Measurements from ENCODE around the gene KISS1. TPM values are rescaled to one million over a fixed set of nuclear protein-coding genes. Genes with fewer than 3 reads are reported as not detected.

Gene KISS1
- total and polyA plus RNA-seq, 4 donors = 0.25 to 3.4 TPM; not detected in 2

DNA sequence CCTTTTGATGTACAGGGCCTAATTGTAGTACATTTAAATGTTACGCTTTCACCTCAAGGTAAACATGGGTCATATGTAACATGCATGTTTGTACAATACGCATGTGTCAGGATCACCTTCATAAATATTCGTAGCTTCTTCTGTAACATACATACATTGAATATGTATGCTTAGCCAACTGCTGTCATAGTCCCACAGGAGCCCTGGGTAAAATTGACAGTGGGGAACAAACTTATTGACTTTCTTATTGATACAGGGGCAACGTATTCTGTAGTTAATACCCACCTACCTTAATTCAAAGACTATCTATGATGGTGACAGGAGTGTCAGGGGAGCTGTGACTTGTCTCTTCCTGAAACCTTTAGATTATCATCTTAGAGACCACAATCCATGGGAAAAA, 26.4 kb downstream of the KISS1 start:
- DNase-seq (no peak), ATAC-seq (ENCODE audit: insufficient read depth, low FRiP score) (no peak)
- 89 to 97% methylated on average over 4 of the region's 4 CpGs for WGBS, 2 donors
- Histone ChIP-seq H3K9ac (ENCODE audit: insufficient read depth in 1 of 2, low read length in 2 of 2) (no peak overlapping the region), H3K4me1 (ENCODE audit: control insufficient read depth in 5 of 5, insufficient read depth in 5 of 5, low read length in 5 of 5) (no peaks in the 10 kb centered on the region), H3K27ac (ENCODE audit: low read depth in 1 of 2, low read length in 1 of 2) (no peak overlapping the region), H3K27me3 (ENCODE audit: control insufficient read depth in 3 of 3, insufficient read depth in 3 of 3, low read length in 2 of 3) (peaks cover 0 to 2% (median 1%) of the 10 kb centered on the region in 3 donors), H3K36me3 (ENCODE audit: control insufficient read depth in 4 of 4, insufficient read depth in 4 of 4, low read length in 4 of 4) (no peaks in the 10 kb centered on the region), H3K4me3 (no peak overlapping the region), H3K9me3 (ENCODE audit: control insufficient read depth in 4 of 4, insufficient read depth in 3 of 4, low read length in 3 of 4) (peaks cover 0 to 8% (median 2%) of the 10 kb centered on the region in 4 donors)
- TF ChIP-seq, protein P1, sequence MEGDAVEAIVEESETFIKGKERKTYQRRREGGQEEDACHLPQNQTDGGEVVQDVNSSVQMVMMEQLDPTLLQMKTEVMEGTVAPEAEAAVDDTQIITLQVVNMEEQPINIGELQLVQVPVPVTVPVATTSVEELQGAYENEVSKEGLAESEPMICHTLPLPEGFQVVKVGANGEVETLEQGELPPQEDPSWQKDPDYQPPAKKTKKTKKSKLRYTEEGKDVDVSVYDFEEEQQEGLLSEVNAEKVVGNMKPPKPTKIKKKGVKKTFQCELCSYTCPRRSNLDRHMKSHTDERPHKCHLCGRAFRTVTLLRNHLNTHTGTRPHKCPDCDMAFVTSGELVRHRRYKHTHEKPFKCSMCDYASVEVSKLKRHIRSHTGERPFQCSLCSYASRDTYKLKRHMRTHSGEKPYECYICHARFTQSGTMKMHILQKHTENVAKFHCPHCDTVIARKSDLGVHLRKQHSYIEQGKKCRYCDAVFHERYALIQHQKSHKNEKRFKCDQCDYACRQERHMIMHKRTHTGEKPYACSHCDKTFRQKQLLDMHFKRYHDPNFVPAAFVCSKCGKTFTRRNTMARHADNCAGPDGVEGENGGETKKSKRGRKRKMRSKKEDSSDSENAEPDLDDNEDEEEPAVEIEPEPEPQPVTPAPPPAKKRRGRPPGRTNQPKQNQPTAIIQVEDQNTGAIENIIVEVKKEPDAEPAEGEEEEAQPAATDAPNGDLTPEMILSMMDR (IDR thresholded peaks at IDR 0.05; ENCODE audit: control extremely low read depth, extremely low read depth) = no peak

DNA sequence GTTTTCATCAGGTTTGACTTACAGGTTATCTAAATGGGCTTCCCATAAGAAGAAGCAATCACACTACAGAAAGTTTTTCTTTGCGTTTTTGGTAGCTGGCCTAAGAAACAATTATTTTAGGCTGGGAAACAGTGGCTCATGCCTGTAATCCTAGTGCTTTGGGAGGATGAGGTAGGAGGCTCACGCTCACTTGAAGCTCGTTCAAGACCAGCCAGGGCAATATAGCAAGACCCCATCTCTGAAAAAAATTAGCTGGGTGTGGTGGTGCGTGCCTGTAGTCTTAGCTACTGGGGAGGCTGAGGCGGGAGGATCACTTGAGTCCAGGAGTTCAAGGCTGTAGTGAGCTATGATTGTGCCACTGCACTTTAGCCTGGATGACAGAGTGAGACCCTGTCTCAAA, 28.6 kb downstream of the KISS1 start:
- Histone ChIP-seq H3K9ac (ENCODE audit: insufficient read depth in 1 of 2, low read length in 2 of 2) (no peak overlapping the region), H3K27me3 (ENCODE audit: control insufficient read depth in 3 of 3, insufficient read depth in 3 of 3, low read length in 2 of 3) (peaks cover 0 to 2% (median 0%) of the 10 kb centered on the region in 3 donors), H3K27ac (ENCODE audit: low read depth in 1 of 2, low read length in 1 of 2) (no peak overlapping the region), H3K4me3 (no peak overlapping the region), H3K36me3 (ENCODE audit: control insufficient read depth in 4 of 4, insufficient read depth in 4 of 4, low read length in 4 of 4) (no peaks in the 10 kb centered on the region), H3K4me1 (ENCODE audit: control insufficient read depth in 5 of 5, insufficient read depth in 5 of 5, low read length in 5 of 5) (no peaks in the 10 kb centered on the region), H3K9me3 (ENCODE audit: control insufficient read depth in 4 of 4, insufficient read depth in 3 of 4, low read length in 3 of 4) (peaks cover 0 to 8% (median 2%) of the 10 kb centered on the region in 4 donors)
- ATAC-seq (ENCODE audit: insufficient read depth, low FRiP score) (no peak), DNase-seq (no peak)
- TF ChIP-seq, protein P1 (IDR thresholded peaks at IDR 0.05; ENCODE audit: control extremely low read depth, extremely low read depth) = no peak
- 91 to 96% methylated on average over 5 of the region's 5 CpGs for WGBS, 2 donors

DNA sequence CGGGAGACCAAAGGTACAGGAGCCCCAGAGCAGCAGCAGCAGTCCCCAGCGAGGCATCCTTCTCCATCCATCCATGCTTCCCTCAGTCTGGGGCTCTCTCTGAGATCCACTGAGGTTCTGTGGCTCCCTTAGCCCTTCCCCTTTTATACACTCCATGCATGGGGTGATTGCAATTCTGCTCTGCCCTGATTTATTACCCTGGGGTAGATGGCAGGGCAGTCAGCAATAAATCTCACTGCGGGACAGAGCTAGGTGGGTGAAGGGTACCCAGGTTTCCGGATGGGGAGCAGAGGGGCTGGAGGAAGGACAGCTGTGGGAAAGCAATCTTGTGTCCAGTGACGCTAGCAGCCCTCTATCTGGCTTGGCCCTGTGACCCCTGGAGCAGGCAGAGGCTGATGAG, 30.1 kb downstream of the KISS1 start, which contains the start of gene REN:
REN (minus strand) TSS at position 119 of the 400 bp plus-strand sequence; CDS start at position 75, 44 bp downstream.
- WGBS, 2 donors = 36 to 58% methylated on average over 5 of the region's 5 CpGs
- Histone ChIP-seq H3K27ac (ENCODE audit: low read depth in 1 of 2, low read length in 1 of 2) (no peak within 1 kb of the TSS), H3K4me3 (no peak within 1 kb of the TSS), H3K9me3 (ENCODE audit: control insufficient read depth in 4 of 4, insufficient read depth in 3 of 4, low read length in 3 of 4) (peaks cover 0 to 8% (median 1%) of the 10 kb centered on the region in 4 donors), H3K4me1 (ENCODE audit: control insufficient read depth in 5 of 5, insufficient read depth in 5 of 5, low read length in 5 of 5) (no peaks in the 10 kb centered on the region), H3K36me3 (ENCODE audit: control insufficient read depth in 4 of 4, insufficient read depth in 4 of 4, low read length in 4 of 4) (no peaks in the 10 kb centered on the region), H3K9ac (ENCODE audit: insufficient read depth in 1 of 2, low read length in 2 of 2) (no peak within 1 kb of the TSS), H3K27me3 (ENCODE audit: control insufficient read depth in 3 of 3, insufficient read depth in 3 of 3, low read length in 2 of 3) (peaks cover 0 to 2% (median 0%) of the 10 kb centered on the region in 3 donors)
- DNase-seq = no peak
- no peak for ATAC-seq (ENCODE audit: insufficient read depth, low FRiP score)
- TF ChIP-seq, protein P1 (IDR thresholded peaks at IDR 0.05; ENCODE audit: control extremely low read depth, extremely low read depth) = no peak

All from lung (tissue), 12 donors.